ENCODE measurements around the gene KBTBD4. TPM values are rescaled to one million over a fixed set of nuclear protein-coding genes. Genes with fewer than 3 reads are reported as not detected.

Gene KBTBD4
- total and polyA plus RNA-seq, 2 of the 8 experiments (the other 6 are each of a cell fraction or from before 2014, with no cell fraction given) = 12.0 to 19.5 TPM

DNA sequence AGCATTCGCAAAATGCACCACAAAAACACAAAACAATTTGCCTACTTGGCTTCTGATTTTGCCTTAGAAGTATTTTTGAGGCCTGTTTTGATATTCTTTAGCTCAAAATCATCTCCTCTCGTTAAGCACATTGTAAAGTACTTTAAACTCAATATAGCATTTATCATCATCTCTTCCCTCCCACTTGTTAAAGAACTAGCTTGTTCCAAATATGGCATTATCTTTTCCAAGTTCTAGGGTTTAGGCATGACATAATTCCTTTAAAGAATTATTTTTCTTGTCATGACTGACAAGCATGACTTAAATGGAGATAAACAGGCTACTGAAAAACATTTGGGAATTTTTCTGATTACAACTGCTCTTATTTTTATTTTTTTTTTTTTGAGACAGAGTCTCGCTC, 47.1 kb downstream of the KBTBD4 start (continued):
- TF ChIP-seq, protein P1, sequence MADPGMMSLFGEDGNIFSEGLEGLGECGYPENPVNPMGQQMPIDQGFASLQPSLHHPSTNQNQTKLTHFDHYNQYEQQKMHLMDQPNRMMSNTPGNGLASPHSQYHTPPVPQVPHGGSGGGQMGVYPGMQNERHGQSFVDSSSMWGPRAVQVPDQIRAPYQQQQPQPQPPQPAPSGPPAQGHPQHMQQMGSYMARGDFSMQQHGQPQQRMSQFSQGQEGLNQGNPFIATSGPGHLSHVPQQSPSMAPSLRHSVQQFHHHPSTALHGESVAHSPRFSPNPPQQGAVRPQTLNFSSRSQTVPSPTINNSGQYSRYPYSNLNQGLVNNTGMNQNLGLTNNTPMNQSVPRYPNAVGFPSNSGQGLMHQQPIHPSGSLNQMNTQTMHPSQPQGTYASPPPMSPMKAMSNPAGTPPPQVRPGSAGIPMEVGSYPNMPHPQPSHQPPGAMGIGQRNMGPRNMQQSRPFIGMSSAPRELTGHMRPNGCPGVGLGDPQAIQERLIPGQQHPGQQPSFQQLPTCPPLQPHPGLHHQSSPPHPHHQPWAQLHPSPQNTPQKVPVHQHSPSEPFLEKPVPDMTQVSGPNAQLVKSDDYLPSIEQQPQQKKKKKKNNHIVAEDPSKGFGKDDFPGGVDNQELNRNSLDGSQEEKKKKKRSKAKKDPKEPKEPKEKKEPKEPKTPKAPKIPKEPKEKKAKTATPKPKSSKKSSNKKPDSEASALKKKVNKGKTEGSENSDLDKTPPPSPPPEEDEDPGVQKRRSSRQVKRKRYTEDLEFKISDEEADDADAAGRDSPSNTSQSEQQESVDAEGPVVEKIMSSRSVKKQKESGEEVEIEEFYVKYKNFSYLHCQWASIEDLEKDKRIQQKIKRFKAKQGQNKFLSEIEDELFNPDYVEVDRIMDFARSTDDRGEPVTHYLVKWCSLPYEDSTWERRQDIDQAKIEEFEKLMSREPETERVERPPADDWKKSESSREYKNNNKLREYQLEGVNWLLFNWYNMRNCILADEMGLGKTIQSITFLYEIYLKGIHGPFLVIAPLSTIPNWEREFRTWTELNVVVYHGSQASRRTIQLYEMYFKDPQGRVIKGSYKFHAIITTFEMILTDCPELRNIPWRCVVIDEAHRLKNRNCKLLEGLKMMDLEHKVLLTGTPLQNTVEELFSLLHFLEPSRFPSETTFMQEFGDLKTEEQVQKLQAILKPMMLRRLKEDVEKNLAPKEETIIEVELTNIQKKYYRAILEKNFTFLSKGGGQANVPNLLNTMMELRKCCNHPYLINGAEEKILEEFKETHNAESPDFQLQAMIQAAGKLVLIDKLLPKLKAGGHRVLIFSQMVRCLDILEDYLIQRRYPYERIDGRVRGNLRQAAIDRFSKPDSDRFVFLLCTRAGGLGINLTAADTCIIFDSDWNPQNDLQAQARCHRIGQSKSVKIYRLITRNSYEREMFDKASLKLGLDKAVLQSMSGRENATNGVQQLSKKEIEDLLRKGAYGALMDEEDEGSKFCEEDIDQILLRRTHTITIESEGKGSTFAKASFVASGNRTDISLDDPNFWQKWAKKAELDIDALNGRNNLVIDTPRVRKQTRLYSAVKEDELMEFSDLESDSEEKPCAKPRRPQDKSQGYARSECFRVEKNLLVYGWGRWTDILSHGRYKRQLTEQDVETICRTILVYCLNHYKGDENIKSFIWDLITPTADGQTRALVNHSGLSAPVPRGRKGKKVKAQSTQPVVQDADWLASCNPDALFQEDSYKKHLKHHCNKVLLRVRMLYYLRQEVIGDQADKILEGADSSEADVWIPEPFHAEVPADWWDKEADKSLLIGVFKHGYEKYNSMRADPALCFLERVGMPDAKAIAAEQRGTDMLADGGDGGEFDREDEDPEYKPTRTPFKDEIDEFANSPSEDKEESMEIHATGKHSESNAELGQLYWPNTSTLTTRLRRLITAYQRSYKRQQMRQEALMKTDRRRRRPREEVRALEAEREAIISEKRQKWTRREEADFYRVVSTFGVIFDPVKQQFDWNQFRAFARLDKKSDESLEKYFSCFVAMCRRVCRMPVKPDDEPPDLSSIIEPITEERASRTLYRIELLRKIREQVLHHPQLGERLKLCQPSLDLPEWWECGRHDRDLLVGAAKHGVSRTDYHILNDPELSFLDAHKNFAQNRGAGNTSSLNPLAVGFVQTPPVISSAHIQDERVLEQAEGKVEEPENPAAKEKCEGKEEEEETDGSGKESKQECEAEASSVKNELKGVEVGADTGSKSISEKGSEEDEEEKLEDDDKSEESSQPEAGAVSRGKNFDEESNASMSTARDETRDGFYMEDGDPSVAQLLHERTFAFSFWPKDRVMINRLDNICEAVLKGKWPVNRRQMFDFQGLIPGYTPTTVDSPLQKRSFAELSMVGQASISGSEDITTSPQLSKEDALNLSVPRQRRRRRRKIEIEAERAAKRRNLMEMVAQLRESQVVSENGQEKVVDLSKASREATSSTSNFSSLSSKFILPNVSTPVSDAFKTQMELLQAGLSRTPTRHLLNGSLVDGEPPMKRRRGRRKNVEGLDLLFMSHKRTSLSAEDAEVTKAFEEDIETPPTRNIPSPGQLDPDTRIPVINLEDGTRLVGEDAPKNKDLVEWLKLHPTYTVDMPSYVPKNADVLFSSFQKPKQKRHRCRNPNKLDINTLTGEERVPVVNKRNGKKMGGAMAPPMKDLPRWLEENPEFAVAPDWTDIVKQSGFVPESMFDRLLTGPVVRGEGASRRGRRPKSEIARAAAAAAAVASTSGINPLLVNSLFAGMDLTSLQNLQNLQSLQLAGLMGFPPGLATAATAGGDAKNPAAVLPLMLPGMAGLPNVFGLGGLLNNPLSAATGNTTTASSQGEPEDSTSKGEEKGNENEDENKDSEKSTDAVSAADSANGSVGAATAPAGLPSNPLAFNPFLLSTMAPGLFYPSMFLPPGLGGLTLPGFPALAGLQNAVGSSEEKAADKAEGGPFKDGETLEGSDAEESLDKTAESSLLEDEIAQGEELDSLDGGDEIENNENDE (IDR thresholded peaks at IDR 0.05; ENCODE audit: insufficient replicate concordance, low read length) = no peak
- TF ChIP-seq SP4 (IDR thresholded peaks at IDR 0.05; ENCODE audit: low read length) = no peak
- no peak for TF ChIP-seq NRF1 (IDR thresholded peaks at IDR 0.05; ENCODE audit: low read depth, low read length)
- no peak for TF ChIP-seq CHD2 (IDR thresholded peaks at IDR 0.05; ENCODE audit: low read length)
- TF ChIP-seq, protein P2, sequence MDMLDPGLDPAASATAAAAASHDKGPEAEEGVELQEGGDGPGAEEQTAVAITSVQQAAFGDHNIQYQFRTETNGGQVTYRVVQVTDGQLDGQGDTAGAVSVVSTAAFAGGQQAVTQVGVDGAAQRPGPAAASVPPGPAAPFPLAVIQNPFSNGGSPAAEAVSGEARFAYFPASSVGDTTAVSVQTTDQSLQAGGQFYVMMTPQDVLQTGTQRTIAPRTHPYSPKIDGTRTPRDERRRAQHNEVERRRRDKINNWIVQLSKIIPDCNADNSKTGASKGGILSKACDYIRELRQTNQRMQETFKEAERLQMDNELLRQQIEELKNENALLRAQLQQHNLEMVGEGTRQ (IDR thresholded peaks at IDR 0.05; ENCODE audit: low read length) = no peak
